ENCODE results near the gene MBD5. TPM values are rescaled to one million over a fixed set of nuclear protein-coding genes. Genes with fewer than 3 reads are reported as not detected.

MBD5 gene
- total RNA-seq, 2 experiments from 2014 or later: 13.8 to 46.3 TPM

GRCh38 chr2:148238561-148238960, 217.7 kb downstream of the MBD5 start:
- Histone ChIP-seq H3K79me2 (ENCODE audit: insufficient read depth, low read depth, low read length) (no peaks in the 10 kb centered on the region), H3K4me1 (ENCODE audit: insufficient read depth, low read length, poor library complexity, severe bottlenecking) (no peaks in the 10 kb centered on the region), H3K4me3 (ENCODE audit: low read depth, low read length, poor library complexity, severe bottlenecking) (no peak overlapping the region), H3K36me3 (ENCODE audit: insufficient read depth, low read length) (no peaks in the 10 kb centered on the region), H3K9me2 (ENCODE audit: insufficient read depth, low read length) (no peaks in the 10 kb centered on the region), H3K9me3 (ENCODE audit: low read length) (no peaks in the 10 kb centered on the region), H3K4me2 (ENCODE audit: low read length) (no peak overlapping the region), H4K20me1 (ENCODE audit: insufficient read depth, low read length) (no peaks in the 10 kb centered on the region), H3K27ac (ENCODE audit: low read depth, low read length, poor library complexity, severe bottlenecking) (no peak overlapping the region), H2AFZ (ENCODE audit: low read length) (no peak overlapping the region)
- ChIA-PET CTCF (ENCODE audit: unreplicated experiment) (no interaction called here), POLR2A (no interaction called here)
- no peak for DNase-seq (ENCODE audit: low spot score)
- intact Hi-C loops (cut with micrococcal nuclease; ENCODE audit: unreplicated experiment): no loop called here
- no peak for TF ChIP-seq EZH2phosphoT487 (IDR thresholded peaks at IDR 0.05; ENCODE audit: borderline replicate concordance, low read depth, low read length)
- no peak for TF ChIP-seq CTCF (conservative IDR thresholded peaks at IDR 0.05; ENCODE audit: low read length)
- BruUV-seq (replicated peaks): no TSS peak

GRCh38 chr2:148240838-148241237, 219.9 kb downstream of the MBD5 start:
- no TSS peak for BruUV-seq (replicated peaks)

More at GRCh38 chr2:148240838-148241237, 219.9 kb downstream of the MBD5 start:
- intact Hi-C loops (cut with micrococcal nuclease; ENCODE audit: unreplicated experiment): no loop called here
- no peaks in the 10 kb centered on the region for H3K36me3 ChIP-seq (ENCODE audit: insufficient read depth, low read length)
- no peaks in the 10 kb centered on the region for H3K9me2 ChIP-seq (ENCODE audit: insufficient read depth, low read length)
- ChIA-PET CTCF (ENCODE audit: unreplicated experiment) (no interaction called here), POLR2A (interaction anchor here (0.6 kb wide), 1 partner anchor 1599 kb away, joined by 3 read pairs; no protein-coding TSS in a partner anchor)
- no peaks in the 10 kb centered on the region for H3K79me2 ChIP-seq (ENCODE audit: insufficient read depth, low read depth, low read length)
- H3K27ac ChIP-seq (ENCODE audit: low read depth, low read length, poor library complexity, severe bottlenecking): no peak overlapping the region
- H3K4me1 ChIP-seq (ENCODE audit: insufficient read depth, low read length, poor library complexity, severe bottlenecking): no peaks in the 10 kb centered on the region
- H3K9me3 ChIP-seq (ENCODE audit: low read length): no peaks in the 10 kb centered on the region
- no peak overlapping the region for H3K4me2 ChIP-seq (ENCODE audit: low read length)
- H2AFZ ChIP-seq (ENCODE audit: low read length): no peak overlapping the region
- no peak overlapping the region for H3K4me3 ChIP-seq (ENCODE audit: low read depth, low read length, poor library complexity, severe bottlenecking)
- DNase-seq (ENCODE audit: low spot score): no peak
- no peaks in the 10 kb centered on the region for H4K20me1 ChIP-seq (ENCODE audit: insufficient read depth, low read length)
- no peak for TF ChIP-seq EZH2phosphoT487 (IDR thresholded peaks at IDR 0.05; ENCODE audit: borderline replicate concordance, low read depth, low read length)
- TF ChIP-seq CTCF (conservative IDR thresholded peaks at IDR 0.05; ENCODE audit: low read length): no peak
